GM18858 (cell line): Measurements from ENCODE around the gene TFB2M.

ENCODE experiments used
- ATAC-seq: cut with Tn5 transposase; IDR thresholded peaks from one replicate; pipeline ENCODE4 v1.9.1; 2021; ENCODE audit not compliant: unreplicated experiment

Gene TFB2M

DNA sequence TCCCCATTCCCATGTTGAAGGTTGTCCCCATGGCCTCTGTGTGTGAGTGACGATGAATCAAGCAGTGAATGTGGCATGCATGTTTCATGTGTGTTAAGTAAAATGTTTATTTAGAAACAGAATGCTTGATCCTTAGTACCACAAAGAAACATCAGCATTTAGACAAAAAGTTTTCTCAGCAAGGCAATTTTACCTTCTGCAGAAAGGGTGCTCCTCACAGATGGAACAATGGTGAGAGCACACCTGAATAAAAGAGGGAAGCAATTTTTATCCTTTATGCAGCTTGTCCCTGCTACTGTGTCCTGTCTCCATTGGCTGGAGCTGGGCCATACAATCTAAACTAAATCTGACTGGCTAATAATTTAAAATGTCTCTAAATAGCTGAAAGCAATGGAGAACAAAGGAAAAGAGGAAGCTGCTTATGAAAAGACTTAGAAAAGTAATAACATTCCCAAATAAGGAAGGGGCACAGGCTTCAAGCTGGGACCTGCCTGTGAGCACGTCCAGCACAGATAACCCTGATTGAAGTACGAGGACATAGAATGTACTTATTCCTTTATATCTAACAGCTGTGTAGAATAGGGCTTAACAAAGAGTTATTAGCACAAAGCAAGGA is 50.6 kb downstream of the TFB2M start:
- no peak for ATAC-seq

DNA sequence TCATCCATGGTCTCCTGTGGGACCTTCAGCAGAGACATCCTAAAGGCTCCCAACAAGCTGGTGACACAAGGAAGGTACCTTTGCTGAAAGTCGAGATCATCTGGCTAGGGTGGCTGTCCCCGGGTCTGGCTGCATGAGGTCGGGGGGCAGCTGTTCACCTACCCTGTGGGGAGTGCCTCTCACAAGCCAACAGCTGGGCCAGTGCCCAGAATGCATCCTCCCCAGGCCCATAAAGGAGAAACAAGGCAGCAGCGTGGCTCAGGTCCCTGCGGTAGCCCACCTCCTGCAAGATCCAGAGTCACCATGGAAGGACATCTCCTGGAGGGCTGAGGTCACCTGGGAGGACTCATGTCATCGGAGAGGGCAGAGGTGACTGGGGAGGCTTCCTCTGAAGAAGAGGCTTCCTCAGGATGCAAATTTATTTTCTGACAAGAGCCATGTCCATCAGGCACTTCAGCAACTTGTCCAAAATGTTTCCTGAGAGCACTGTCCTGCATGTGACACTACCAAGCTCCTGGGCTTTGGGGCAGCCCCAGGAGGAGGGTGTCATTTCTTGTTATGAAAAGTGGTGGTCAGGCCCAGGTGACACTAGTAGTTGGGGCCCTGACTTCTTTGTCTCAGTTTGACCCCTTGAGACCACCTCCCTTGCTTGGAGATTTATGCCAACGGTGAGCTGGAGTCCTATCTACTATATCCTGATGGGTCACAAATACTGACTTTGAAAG is 52.3 kb downstream of the TFB2M start:
- no peak for ATAC-seq

DNA sequence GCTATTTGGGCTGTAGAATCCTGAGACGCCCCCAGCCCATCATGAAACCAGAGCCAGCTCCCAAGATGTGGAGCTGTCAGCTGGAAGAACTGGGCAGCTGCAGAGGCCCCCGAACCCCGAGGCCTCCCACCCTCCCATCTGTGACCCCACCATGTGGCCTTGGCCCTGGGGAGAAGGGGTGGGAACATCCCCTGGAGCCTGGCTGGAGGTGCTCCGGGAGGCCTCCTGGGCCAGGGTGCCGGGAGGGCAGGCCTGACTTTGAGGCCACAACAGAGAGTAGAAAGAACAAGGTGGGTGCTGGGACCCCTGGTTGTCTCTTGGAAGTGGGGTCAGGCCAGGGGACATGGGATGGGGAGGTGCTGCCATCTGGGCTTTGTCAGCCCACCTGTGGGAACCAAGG is 53.0 kb downstream of the TFB2M start:
- no peak for ATAC-seq

DNA sequence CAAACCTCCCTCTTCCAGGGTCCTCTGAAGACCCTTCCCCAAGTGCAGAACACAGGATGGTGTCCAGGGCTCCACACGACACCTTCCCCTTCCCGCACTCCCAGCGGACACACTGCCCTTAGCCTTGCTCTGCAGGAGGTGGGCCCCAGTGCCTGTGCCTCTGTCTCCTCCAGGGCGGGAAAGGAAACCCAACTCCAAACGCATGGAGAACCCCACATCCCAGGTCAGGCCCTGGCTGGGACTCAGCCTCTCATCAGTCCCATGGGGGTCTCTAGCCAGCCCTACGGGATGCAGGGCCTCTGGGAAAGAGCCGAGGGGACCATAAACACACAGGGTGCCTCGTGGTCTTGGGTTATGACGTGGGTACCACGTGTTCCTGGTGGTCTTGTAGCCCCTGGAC is 53.4 kb downstream of the TFB2M start:
- ATAC-seq, result no peak

DNA sequence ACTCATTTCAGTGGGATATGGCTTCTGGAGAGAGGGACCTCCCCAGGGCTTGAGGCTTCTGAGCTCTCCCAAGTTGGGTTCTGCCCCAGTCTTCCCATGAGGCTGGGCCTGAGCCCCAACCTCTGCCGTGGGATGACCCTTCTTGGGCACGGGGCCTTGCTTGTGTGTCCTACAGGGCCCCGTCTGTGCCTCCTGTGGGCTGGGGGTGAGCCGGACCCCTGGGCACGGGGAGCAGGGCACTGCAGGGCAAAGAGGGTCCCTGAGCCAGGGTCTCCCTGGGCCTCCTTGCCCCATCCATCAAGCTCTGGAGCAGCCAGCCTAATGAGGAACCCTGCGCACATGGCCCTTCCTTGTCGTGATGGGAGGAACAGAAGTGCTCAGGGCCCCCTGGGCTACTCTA is 53.8 kb downstream of the TFB2M start:
- ATAC-seq, result no peak

DNA sequence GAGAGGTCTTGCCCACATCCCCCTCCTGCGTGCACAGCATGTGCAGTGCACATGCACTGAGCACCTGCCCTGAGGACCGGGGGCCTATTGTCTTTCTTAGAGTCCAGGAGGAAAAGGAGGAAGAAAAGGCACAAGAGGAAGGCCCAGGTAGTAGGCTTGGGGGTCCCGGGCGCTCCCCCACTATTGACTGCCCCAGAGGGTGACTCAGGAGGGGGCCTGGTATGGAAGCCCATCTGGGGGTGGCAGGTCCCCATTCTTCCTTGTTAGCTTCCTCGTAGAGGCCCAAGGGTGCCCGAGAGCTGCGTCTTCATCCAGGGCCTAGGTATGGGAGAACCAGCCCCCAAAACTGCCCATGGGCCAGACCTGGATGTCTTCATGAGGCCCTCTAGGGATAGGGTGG is 54.9 kb downstream of the TFB2M start:
- no peak for ATAC-seq

DNA sequence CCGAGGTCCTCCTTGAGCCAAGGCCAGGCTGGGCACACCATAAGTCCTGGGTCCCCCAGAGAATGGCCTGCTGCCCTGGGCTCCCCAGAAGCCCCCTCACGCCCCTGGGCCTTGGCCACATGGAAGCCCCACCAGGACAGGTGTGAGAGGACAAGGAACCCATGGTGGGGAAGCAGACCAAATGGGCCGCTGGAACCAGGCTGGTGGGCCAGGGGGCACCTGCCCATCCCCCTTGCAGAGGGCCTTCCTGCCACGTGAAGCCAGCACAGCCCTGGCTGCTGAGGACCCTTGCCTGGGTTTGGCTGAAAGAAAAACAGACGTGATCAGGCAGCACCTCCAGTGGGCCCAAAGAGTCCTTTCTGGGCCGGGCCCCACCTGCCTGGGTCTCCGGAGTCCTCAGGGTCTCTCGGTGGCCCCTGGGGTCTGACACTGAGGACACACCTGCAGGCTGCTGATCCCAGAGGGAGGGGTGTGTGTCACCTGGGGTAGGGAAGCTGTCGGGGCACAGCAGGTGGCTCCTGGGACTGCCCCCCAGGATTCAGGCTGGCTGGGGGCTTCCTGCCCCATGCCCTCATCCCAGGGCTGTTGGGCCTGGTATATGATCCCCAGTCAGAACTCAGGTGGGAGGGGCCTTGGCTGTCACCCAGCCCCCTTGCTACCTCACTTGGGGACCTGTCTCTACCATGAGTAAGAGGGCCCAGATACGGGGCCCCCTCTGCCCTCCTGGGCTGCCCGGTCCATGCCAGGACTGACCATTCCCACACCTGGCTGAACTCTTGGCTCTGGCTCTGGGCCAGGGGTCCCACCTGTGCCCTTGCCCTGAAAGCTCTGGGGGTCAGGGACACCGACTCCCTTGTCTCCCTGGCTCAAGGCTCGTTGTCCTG is 55.7 kb downstream of the TFB2M start:
- ATAC-seq, result no peak

DNA sequence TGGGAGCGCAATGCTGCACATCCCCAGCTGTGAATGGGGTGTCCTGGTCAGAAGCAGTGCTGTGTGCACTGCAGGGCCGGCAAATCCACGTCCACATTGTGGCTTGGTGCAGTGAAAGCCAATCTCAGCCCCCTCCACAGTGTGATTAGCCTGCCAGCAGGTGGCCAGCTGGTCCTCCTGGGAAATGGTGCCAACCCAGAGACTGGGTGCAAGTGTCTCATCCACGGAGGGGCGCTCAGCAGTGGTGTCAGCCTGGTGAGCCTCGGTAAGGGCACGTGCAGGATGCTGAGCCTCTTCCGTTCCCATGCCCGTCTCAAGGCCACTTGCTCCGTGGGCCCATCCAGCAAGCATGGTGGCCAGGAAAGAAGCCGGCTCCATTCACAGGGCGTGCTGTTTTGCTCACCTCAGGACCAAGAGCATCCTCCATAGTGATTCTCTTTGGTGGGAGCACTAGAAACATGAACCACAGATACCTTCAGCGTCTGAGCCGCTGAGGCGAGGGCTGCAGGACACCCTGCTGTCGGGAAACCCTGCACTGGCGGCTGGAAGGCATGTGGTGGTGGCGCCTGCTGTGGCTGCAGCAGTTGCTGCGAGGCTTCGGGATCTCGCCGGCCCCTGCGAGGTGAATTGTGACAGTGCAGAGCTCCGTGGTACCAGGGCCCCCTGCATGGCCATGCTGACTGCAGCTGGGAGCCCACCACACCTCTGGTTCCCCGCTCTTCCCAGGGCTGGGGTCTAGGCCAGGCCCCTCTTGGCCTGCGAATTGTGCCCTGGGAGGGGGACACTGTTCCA is 57.0 kb downstream of the TFB2M start:
- no peak for ATAC-seq

DNA sequence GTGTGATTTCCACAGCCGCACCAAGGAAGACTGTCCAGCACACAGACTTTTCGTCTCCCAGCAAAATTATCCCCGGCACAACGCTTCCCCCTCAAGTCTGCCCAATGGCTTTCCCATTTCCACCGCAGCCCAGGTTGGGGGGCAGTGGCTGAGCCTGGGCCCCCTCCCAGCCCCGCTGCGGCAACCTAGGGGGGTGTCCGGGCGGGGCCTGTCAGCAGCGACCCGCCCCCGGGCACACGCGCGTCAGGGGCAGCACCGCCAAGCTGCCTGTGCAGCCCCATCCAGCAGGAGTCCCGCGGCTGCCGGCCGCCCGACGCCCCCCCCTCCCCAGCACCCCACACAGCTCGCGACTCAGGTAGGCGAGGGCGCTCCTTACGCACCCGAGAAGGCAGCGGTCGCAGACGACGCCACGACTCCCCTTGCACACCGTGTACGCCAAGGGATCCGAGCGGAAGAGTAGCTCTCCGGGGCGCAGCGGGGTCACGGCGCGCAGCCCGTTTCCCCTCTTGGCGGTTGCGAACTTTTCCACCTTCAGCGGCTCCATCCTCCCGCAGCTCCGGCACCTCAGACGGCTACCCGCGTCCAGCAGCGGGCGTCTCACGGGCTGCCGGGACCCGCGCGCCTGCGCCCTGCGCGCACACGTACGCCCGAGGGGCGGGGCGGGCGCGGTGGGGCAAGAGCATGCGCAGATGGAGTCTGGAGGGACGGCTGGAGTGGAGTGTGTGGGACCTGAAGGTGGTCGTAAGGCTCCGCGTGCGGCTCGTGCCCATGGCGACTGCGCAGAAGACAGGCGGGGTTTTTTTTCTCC is 59.2 kb downstream of the TFB2M start, which contains the start of gene SMYD3:
Gene SMYD3, minus strand, starts transcription at position 606 of the 808 bp plus-strand sequence.
- peak; percentile 84 for ATAC-seq

DNA sequence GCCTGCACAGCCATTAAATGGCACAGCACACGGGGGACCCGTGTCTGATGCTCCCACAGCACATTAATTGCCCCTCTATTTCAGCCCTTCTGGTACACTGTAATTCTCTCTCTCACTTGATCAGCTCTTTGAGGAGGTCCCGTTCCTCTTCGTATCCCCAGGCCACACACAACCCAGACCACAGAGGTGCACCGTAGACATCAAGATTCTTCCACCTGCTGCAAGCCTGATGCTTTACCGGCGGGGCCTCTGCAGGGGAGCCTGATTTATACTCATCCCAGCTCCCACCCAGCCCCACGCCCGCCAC is 59.7 kb downstream of the TFB2M start:
- no peak for ATAC-seq

DNA sequence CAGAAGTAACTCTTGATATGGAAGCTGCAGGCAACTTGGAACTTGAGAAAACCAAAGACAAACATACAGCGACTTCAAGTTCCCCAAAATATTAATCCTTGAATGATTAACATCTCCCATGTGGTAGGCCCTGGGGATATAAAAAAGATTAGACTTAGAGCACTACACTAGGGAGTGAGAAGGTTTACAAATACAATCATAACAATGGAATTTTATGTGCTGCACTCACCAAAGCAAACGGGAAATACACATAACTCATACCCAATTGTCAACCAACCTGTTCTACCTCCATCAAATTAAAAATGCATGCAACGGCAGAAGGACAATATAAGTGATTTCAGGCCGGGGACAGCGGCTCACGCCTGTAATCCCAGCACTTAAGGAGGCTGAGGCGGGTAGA is 62.7 kb downstream of the TFB2M start:
- no peak for ATAC-seq

DNA sequence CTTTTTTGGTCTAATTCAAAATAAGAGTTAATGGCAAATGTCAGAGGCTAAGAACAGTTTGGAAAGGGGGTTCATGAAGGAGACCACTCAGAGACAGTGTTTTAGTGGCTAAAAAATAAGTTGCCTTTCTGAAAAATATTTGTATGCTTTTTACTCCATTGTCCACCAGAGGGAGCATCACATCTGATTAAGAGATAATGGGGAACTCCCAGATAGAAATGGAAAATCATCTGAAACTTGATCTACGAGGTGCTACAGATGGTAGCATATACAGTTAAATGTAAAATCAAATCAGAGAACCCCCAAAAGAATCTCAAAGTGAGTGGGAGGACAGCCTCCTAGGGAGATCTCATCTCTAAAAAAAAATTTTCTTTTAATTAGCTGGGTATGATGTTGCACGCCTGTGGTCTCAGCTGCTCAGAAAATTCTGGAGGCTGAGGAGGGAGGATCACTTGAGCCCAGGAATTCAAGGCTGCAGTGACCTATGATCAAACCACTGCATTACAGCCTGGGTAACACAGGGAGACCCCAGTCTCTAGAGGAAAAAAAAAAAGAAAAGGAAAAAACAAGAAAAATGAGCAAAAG is 68.6 kb downstream of the TFB2M start:
- peak; percentile 41 for ATAC-seq

DNA sequence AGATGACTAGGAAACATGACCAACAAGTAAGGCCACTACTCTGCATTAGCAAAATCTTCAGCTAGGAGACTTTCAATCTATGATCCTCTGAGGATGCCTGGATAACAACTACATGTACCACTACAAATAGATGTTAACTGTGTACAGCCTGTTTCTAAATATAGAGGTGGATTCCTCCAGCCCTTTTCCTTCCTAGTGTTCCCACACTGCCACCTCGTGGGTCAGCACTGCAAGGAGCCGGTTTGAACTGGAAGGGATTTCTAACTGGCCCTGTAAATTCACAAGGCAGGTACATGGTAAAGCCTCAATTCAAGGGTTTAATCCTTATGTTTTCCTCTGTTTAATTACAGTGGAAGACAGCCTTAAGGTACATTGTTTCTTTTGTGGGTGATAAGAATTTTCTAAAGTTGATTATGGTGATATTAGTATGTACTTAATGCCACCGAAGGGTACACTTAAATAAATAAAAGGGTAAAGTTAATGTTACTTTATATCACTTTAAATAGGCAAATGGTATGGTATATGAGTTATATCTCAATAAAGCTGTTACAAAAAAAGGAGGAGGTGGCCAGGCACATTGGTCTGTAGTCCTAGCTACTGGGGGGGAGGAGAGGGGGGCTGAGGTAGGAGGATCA is 73.3 kb downstream of the TFB2M start:
- ATAC-seq, result no peak

DNA sequence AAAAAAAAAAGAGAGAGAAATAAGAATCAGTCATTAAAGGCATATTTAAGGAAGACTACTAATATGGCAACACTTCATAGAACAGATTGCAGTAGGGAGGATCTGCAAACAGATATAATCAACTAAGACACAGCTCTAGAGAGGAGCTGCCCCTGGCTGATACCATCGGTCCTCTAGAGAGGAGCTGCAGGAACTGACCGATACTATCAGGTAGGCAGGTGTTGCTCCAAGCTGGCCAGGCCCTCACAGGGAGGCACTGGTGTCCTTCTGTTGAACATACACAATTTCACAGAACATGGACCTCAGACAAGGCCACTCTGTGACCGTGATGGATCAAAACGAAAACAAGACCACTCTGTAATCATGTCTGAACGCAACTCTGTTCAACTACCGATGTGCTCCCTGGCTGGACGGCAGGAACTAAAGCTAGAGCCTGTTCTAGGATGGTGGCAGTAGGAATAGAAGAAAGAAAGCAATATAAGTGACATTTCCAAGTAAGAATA is 74.5 kb downstream of the TFB2M start:
- no peak for ATAC-seq
